Colonic mucosa (tissue), 4 donors: ENCODE results near the gene SYT1. TPM values are rescaled to one million over a fixed set of nuclear protein-coding genes. Genes with fewer than 3 reads are reported as not detected.

Experiments
- DNase-seq: peaks from one replicate; pipeline ENCODE4 v3.0.0-alpha.2; 2020
- H3K27ac ChIP-seq: fragments of 200-600 bp; one replicate; pipeline ENCODE4 v1.8.0; 2021
- H3K27me3 ChIP-seq: fragments of 200-600 bp; one replicate; pipeline ENCODE4 v1.8.0; 2021
- H3K36me3 ChIP-seq: fragments of 200-600 bp; one replicate; pipeline ENCODE4 v1.8.0; 2021
- H3K4me1 ChIP-seq: fragments of 200-600 bp; one replicate; pipeline ENCODE4 v1.8.0; 2021; ENCODE audit warnings: mild to moderate bottlenecking
- H3K4me3 ChIP-seq: fragments of 200-600 bp; one replicate; pipeline ENCODE4 v1.8.0; 2021
- H3K9ac ChIP-seq, 2 donors: one replicate each; pipeline ENCODE4 v1.7.0; 2013; ENCODE audit warnings: control low read depth in 2 of 2, low read depth in 2 of 2, low read length in 2 of 2
- H3K9me3 ChIP-seq: fragments of 200-600 bp; one replicate; pipeline ENCODE4 v1.8.0; 2021
- intact Hi-C: fragments of 100-400 bp; cut with DNase I; formaldehyde crosslinking; loops from one replicate; pipeline ENCODE4 v1.14.1; 2022
- total RNA-seq, 2 donors: library from RNA; stranded (reverse); fragmentation: NEBNext Ultra II Directional in 1 of 2; extraction: Animal tissue kit (Norgen Biotek cat#: 25700) in 1 of 2; gene quantifications; one replicate each; pipeline ENCODE4 v1.2.1, GENCODE V29; 2021
- TF ChIP-seq, protein P1 (sequence below): fragments of 200-600 bp; IDR thresholded peaks from one replicate; pipeline ENCODE4 v1.8.0; 2022; ENCODE audit warnings: antibody characterized with exemption, mild to moderate bottlenecking
- donor health status: healthy.
- donor health status: DM: no; HTN: no; CAD: no.
- donor health status: DM: no; HTN: no; CAD: no.

The SYT1 gene
- total RNA-seq, 2 donors from 2014 or later: 0.94 to 3.2 TPM

DNA sequence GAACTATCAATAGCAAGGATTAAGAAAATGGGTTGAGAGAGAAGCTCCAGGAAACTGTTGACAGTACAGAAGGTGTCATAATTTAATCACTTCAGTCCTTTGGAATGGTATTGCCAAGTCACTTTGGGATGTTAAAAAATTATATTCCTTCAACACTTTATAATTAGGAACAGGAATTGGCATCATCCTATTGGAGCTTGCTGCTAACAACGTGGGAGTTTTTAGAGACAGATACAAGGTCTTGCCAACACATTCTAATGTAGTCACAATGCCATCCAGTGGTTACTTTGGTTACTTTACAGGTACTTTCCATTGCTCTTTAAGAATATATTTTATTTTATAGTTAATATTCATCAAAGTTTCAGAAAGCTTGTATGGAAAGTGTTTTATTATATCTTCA, 310.1 kb downstream of the SYT1 start:
- Histone ChIP-seq H3K36me3 (no peaks in the 10 kb centered on the region), H3K4me3 (no peak overlapping the region), H3K4me1 (no peaks in the 10 kb centered on the region), H3K27me3 (no peaks in the 10 kb centered on the region), H3K9ac (no peak overlapping the region), H3K27ac (no peak overlapping the region), H3K9me3 (no peaks in the 10 kb centered on the region)
- no peak for DNase-seq
- TF ChIP-seq, protein P1, sequence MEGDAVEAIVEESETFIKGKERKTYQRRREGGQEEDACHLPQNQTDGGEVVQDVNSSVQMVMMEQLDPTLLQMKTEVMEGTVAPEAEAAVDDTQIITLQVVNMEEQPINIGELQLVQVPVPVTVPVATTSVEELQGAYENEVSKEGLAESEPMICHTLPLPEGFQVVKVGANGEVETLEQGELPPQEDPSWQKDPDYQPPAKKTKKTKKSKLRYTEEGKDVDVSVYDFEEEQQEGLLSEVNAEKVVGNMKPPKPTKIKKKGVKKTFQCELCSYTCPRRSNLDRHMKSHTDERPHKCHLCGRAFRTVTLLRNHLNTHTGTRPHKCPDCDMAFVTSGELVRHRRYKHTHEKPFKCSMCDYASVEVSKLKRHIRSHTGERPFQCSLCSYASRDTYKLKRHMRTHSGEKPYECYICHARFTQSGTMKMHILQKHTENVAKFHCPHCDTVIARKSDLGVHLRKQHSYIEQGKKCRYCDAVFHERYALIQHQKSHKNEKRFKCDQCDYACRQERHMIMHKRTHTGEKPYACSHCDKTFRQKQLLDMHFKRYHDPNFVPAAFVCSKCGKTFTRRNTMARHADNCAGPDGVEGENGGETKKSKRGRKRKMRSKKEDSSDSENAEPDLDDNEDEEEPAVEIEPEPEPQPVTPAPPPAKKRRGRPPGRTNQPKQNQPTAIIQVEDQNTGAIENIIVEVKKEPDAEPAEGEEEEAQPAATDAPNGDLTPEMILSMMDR: no peak
- intact Hi-C loops: no loop called here

- H3K36me3 ChIP-seq: no peaks in the 10 kb centered on the region
- no peaks in the 10 kb centered on the region for H3K4me1 ChIP-seq
- H3K9ac ChIP-seq: no peak overlapping the region
- H3K9me3 ChIP-seq: no peaks in the 10 kb centered on the region
- H3K27me3 ChIP-seq: no peaks in the 10 kb centered on the region
- H3K4me3 ChIP-seq: no peak overlapping the region
- intact Hi-C loops: no loop called here
- no peak for DNase-seq
- TF ChIP-seq, protein P1: no peak
- H3K27ac ChIP-seq: no peak overlapping the region
Observed at GRCh38 chr12:79183003-79183402, 318.4 kb downstream of the SYT1 start.

DNA sequence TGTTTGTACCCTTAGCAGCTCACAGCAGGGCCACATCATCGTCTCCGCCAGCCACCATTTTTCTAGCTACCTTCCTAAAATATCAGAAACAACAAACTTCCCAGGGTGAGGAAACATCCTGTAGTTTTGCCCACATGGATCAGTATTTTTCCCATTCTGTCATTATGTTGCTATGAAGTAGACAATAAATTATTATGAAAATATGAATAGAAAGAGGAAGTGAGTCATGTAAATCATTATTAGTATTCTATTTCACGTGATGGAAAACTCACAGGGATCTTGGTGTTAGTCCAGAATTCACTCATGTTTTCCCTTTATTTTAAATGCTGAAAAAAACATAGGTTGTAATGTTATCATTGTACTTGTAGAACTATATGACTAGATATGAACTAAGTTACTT, 319.4 kb downstream of the SYT1 start:
- Histone ChIP-seq H3K9ac (no peak overlapping the region), H3K4me3 (no peak overlapping the region), H3K36me3 (no peaks in the 10 kb centered on the region), H3K4me1 (no peaks in the 10 kb centered on the region), H3K27me3 (no peaks in the 10 kb centered on the region), H3K9me3 (no peaks in the 10 kb centered on the region), H3K27ac (no peak overlapping the region)
- no peak for DNase-seq
- TF ChIP-seq, protein P1: no peak
- intact Hi-C loops: no loop called here

- no peaks in the 10 kb centered on the region for H3K9me3 ChIP-seq
- TF ChIP-seq, protein P1: no peak
- no peak for DNase-seq
- H3K36me3 ChIP-seq: no peaks in the 10 kb centered on the region
- no peaks in the 10 kb centered on the region for H3K27me3 ChIP-seq
- no peaks in the 10 kb centered on the region for H3K4me1 ChIP-seq
- intact Hi-C loops: no loop called here
- H3K9ac ChIP-seq: no peak overlapping the region
- no peak overlapping the region for H3K4me3 ChIP-seq
- no peak overlapping the region for H3K27ac ChIP-seq
Observed at GRCh38 chr12:79186506-79186905, 321.9 kb downstream of the SYT1 start.

- H3K36me3 ChIP-seq: no peaks in the 10 kb centered on the region
- H3K9me3 ChIP-seq: no peaks in the 10 kb centered on the region
- H3K27ac ChIP-seq: no peak overlapping the region
- no peaks in the 10 kb centered on the region for H3K4me1 ChIP-seq
- no peaks in the 10 kb centered on the region for H3K27me3 ChIP-seq
- H3K4me3 ChIP-seq: no peak overlapping the region
- DNase-seq: no peak
- no peak overlapping the region for H3K9ac ChIP-seq
- TF ChIP-seq, protein P1: no peak
- intact Hi-C loops: no loop called here
Observed at GRCh38 chr12:79187032-79187431, 322.5 kb downstream of the SYT1 start.

- H3K9me3 ChIP-seq: no peaks in the 10 kb centered on the region
- no peak overlapping the region for H3K27ac ChIP-seq
- no peak overlapping the region for H3K9ac ChIP-seq
- H3K27me3 ChIP-seq: no peaks in the 10 kb centered on the region
- DNase-seq: no peak
- intact Hi-C loops: no loop called here
- TF ChIP-seq, protein P1: no peak
- no peaks in the 10 kb centered on the region for H3K4me1 ChIP-seq
- no peaks in the 10 kb centered on the region for H3K36me3 ChIP-seq
- H3K4me3 ChIP-seq: no peak overlapping the region
Observed at GRCh38 chr12:79191391-79191790, 326.8 kb downstream of the SYT1 start.
